Heart left ventricle (tissue), 16 donors: ENCODE results near the gene ZNF488. TPM values are rescaled to one million over a fixed set of nuclear protein-coding genes. Genes with fewer than 3 reads are reported as not detected.

Experiments
- ATAC-seq, 4 donors: fragments of 200-7000 bp; cut with Tn5 transposase; one replicate each; pipeline ENCODE4 v1.9.1; 2020 to 2022; ENCODE audit warnings: moderate library complexity in 4 of 4, mild to moderate bottlenecking in 3 of 4, moderate number of reproducible peaks in 1 of 4
- DNase-seq, 5 donors: peaks; one replicate each; pipeline ENCODE4 v3.0.0-alpha.2; 2020
- H3K27ac ChIP-seq, 12 donors: fragments of 200-600 bp; sonication (generic) in 4 of 12; one replicate each; pipeline versions ENCODE4 v1.5.0 to v1.8.0; 2016 to 2022; ENCODE audit warnings: mild to moderate bottlenecking in 2 of 12
- H3K27me3 ChIP-seq, 9 donors: fragments of 200-600 bp; sonication (generic) in 2 of 9; one replicate each; pipeline versions ENCODE4 v1.5.1 to v1.8.0; 2016 to 2022; ENCODE audit warnings: mild to moderate bottlenecking in 3 of 9
- H3K36me3 ChIP-seq, 9 donors: fragments of 200-600 bp; sonication (generic) in 2 of 9; one replicate each; pipeline versions ENCODE4 v1.5.0 to v1.8.0; 2018 to 2022; ENCODE audit warnings: mild to moderate bottlenecking in 2 of 9
- H3K4me1 ChIP-seq, 12 donors: fragments of 200-600 bp; sonication (generic) in 4 of 12; one replicate each; pipeline versions ENCODE4 v1.5.0 to v1.8.0; 2016 to 2022; ENCODE audit warnings: mild to moderate bottlenecking in 3 of 12
- H3K4me3 ChIP-seq, 12 donors: fragments of 200-600 bp; sonication (generic) in 4 of 12; one replicate each; pipeline versions ENCODE4 v1.5.0 to v1.8.0; 2017 to 2022; ENCODE audit warnings: mild to moderate bottlenecking in 9 of 12, moderate library complexity in 4 of 12
- H3K9me3 ChIP-seq, 12 donors: fragments of 200-600 bp; sonication (generic) in 4 of 12; one replicate each; pipeline versions ENCODE4 v1.5.0 to v1.8.0; 2016 to 2022; ENCODE audit warnings: mild to moderate bottlenecking in 1 of 12
- CTCF ChIP-seq, 12 donors: fragments of 200-600 bp; sonication (generic) in 4 of 12; IDR thresholded peaks; one replicate each; pipeline versions ENCODE4 v1.5.0 to v1.8.0; 2018 to 2022; ENCODE audit warnings: antibody characterized with exemption in 12 of 12, mild to moderate bottlenecking in 5 of 12
- POLR2A ChIP-seq, 2 donors: fragments of 450-650 bp; IDR thresholded peaks; one replicate each; pipeline ENCODE4 v1.6.1; 2017; ENCODE audit warnings: antibody characterized with exemption in 2 of 2, mild to moderate bottlenecking in 2 of 2, moderate library complexity in 2 of 2
- WGBS, 4 donors: extraction: QIAGEN DNeasy Blood & Tissue Kit in 2 of 4; methylation state at CpG; one replicate each; pipeline versions ENCODE4 v1.1.5 to v1.1.7; 2013 to 2018; 5-methylcytosine and 5-hydroxymethylcytosine counted together
- intact Hi-C, 10 donors: fragments of 100-400 bp; cut with DNase I; formaldehyde crosslinking; loops; one replicate each; pipeline versions ENCODE4 v1.11.1 to v1.14.2; 2022
- polyA plus RNA-seq, 2 donors: library from polyadenylated mRNA; stranded (reverse); fragments of 200-250 nt; gene quantifications; one replicate each; pipeline ENCODE4 v1.2.3, GENCODE V29; 2013
- total RNA-seq, 9 donors: library from RNA; depleted of rRNA in 2 of 9; stranded (reverse); fragments of >200 nt in 2 of 9; fragmentation: NEBNext Ultra II Directional in 3 of 9; extraction: Animal tissue kit (Norgen Biotek cat#: 25700) in 3 of 9; gene quantifications; one replicate each; pipeline versions ENCODE4 v1.1.0 to v1.2.4, GENCODE V29; 2016 to 2023
- donor health status: ischemic (EF 13 %, LVEDD 7.1; RV severe dilation, severe dysfunction).
- donor health status: healthy with polysubstance abuse.
- donor health status: DM: no; HTN: yes; CAD: no.
- donor health status: DM: no; HTN: no; CAD: no.
- donor health status: ischemic (EF 25% LVEDD 6.9; RV normal size, moderate dysfunction).
- donor health status: ischemic (EF 25% LVEDD 5.7; RV mildly dilated, moderate dysfunction).
- donor health status: healthy.
- donor health status: DM: yes; HTN: yes; CAD: no.
- donor health status: ischemic (EF 35%, LVEDD 5.7; RV mildly dilated, moderate dysfunction).
- donor health status: nonischemic (EF 11% LVEDD 7.7; RV severe dilation, severe dysfunction).
- donor health status: DM: yes; HTN: yes; CAD: no.
- donor health status: PGD.
- donor health status: ischemic (EF 29% LVEDD 5.4; RV normal size, mild dysfunction).
- donor health status: nonischemic (EF 23%, LVEDD 6.1; RV moderate dilation, normal function).

Gene ZNF488
- total and polyA plus RNA-seq, 11 donors, result 0.06 to 0.25 (median 0.08) TPM; not detected in 6

- Histone ChIP-seq H3K27ac (no peak overlapping the region), H3K4me3 (no peak overlapping the region), H3K27me3 (no peaks in the 10 kb centered on the region), H3K36me3 (no peaks in the 10 kb centered on the region), H3K4me1 (peaks cover 0 to 13% (median 0%) of the 10 kb centered on the region in 12 donors), H3K9me3 (no peaks in the 10 kb centered on the region)
- 68 to 86% (median 71%) methylated on average over 14 of the region's 14 CpGs for WGBS, 4 donors
- no peak for TF ChIP-seq POLR2A (IDR thresholded peaks at IDR 0.05)
- TF ChIP-seq CTCF (IDR thresholded peaks at IDR 0.05), result no peak
- DNase-seq, result no peak
- ATAC-seq, result peak in 3 of 4 donors; percentile 38 to 70 (median 40)
- intact Hi-C loops, result loop anchor here in 1 of 10 donors (10.0 kb wide), 1 partner anchor 94 kb away; no protein-coding TSS in a partner anchor
Measured at GRCh38 chr10:47360419-47361040, 23.6 kb downstream of the ZNF488 start.

GRCh38 chr10:47359626-47360418 is 24.3 kb downstream of the ZNF488 start:
- intact Hi-C loops, result loop anchor here in 1 of 10 donors (10.0 kb wide), 1 partner anchor 95 kb away; no protein-coding TSS in a partner anchor
- ATAC-seq, result no peak
- peaks cover 0 to 13% (median 0%) of the 10 kb centered on the region in 12 donors for H3K4me1 ChIP-seq
- H3K27ac ChIP-seq, result no peak overlapping the region
- no peaks in the 10 kb centered on the region for H3K27me3 ChIP-seq
- WGBS, 4 donors, result 52 to 80% (median 70%) methylated on average over 3 to 4 of the region's 4 CpGs
- no peak for DNase-seq
- H3K9me3 ChIP-seq, result no peaks in the 10 kb centered on the region
- TF ChIP-seq POLR2A (IDR thresholded peaks at IDR 0.05) (no peak), CTCF (IDR thresholded peaks at IDR 0.05) (no peak)
- no peaks in the 10 kb centered on the region for H3K36me3 ChIP-seq
- no peak overlapping the region for H3K4me3 ChIP-seq

GRCh38 chr10:47359101-47359500 is 25.0 kb downstream of the ZNF488 start:
- no peaks in the 10 kb centered on the region for H3K27me3 ChIP-seq
- intact Hi-C loops, result no loop called here
- TF ChIP-seq POLR2A (IDR thresholded peaks at IDR 0.05) (no peak), CTCF (IDR thresholded peaks at IDR 0.05) (no peak)
- H3K4me1 ChIP-seq, result peaks cover 0 to 13% (median 0%) of the 10 kb centered on the region in 12 donors
- H3K9me3 ChIP-seq, result no peaks in the 10 kb centered on the region
- no peaks in the 10 kb centered on the region for H3K36me3 ChIP-seq
- H3K27ac ChIP-seq, result no peak overlapping the region
- 87 to 95% (median 95%) methylated on average over 2 of the region's 2 CpGs for WGBS, 4 donors
- DNase-seq (no peak), ATAC-seq (no peak)
- no peak overlapping the region for H3K4me3 ChIP-seq

GRCh38 chr10:47358457-47358856 is 25.6 kb downstream of the ZNF488 start:
- no peak for DNase-seq
- intact Hi-C loops, result no loop called here

More at GRCh38 chr10:47358457-47358856, 25.6 kb downstream of the ZNF488 start:
- H3K27ac ChIP-seq, result no peak overlapping the region
- no peak for ATAC-seq
- WGBS, 4 donors, result 81 to 88% (median 86%) methylated on average over 3 of the region's 3 CpGs
- peaks cover 0 to 13% (median 0%) of the 10 kb centered on the region in 12 donors for H3K4me1 ChIP-seq
- H3K36me3 ChIP-seq, result no peaks in the 10 kb centered on the region
- TF ChIP-seq CTCF (IDR thresholded peaks at IDR 0.05) (no peak), POLR2A (IDR thresholded peaks at IDR 0.05) (no peak)
- H3K27me3 ChIP-seq, result no peaks in the 10 kb centered on the region
- no peak overlapping the region for H3K4me3 ChIP-seq
- H3K9me3 ChIP-seq, result no peaks in the 10 kb centered on the region
